ENCODE data around the gene KLK7. TPM values are rescaled to one million over a fixed set of nuclear protein-coding genes. Genes with fewer than 3 reads are reported as not detected.

The KLK7 gene
- total RNA-seq (not detected), polyA plus RNA-seq (under 1 TPM in 1 of 2 donors, not detected in 1; 0.04 TPM)
- long read RNA-seq, donor 1 = 0 reads
- long read RNA-seq, donor 2 = 0 reads
- long read RNA-seq, donor 3 = 0 reads

GRCh38 chr19:50983625-50984292 lies at the start of gene KLK7:
KLK7 (minus strand) TSS chr19:50983917; CDS start chr19:50982399, 1,518 bp downstream.
- Histone ChIP-seq H3K9me3 (no peaks in the 10 kb centered on the region), H3K4me1 (no peaks in the 10 kb centered on the region), H3K27me3 (peaks cover 0 to 60% (median 38%) of the 10 kb centered on the region in 7 donors), H3K36me3 (no peaks in the 10 kb centered on the region), H3K27ac (no peak within 1 kb of the TSS), H3K4me3 (no peak within 1 kb of the TSS)
- intact Hi-C loops (cut with DNase I) = no loop called here
- DNase-seq (no peak), ATAC-seq (no peak)
- TF ChIP-seq CTCF (IDR thresholded peaks at IDR 0.05) = no peak
- WGBS, 2 donors = 14 to 17% methylated on average over 28 of the region's 28 CpGs

- Histone ChIP-seq H3K27ac (no peak overlapping the region), H3K9me3 (no peaks in the 10 kb centered on the region), H3K4me3 (no peak overlapping the region), H3K4me1 (peaks cover 0 to 4% (median 0%) of the 10 kb centered on the region in 9 donors), H3K36me3 (no peaks in the 10 kb centered on the region), H3K27me3 (peaks cover 0 to 66% (median 17%) of the 10 kb centered on the region in 7 donors)
- DNase-seq = no peak
- 89 to 91% methylated on average over 28 of the region's 28 CpGs for WGBS, 2 donors
- intact Hi-C loops (cut with DNase I) = no loop called here
- no peak for ATAC-seq
- no peak for TF ChIP-seq CTCF (IDR thresholded peaks at IDR 0.05)
Observed at GRCh38 chr19:51031880-51032225, 48.1 kb upstream of the KLK7 start.

GRCh38 chr19:51031220-51031879 lies 47.6 kb upstream of the KLK7 start:
- no peak for TF ChIP-seq CTCF (IDR thresholded peaks at IDR 0.05)
- intact Hi-C loops (cut with DNase I) = no loop called here

GRCh38 chr19:51030631-51031030 lies 46.9 kb upstream of the KLK7 start:
- H3K4me1 ChIP-seq = peaks cover 0 to 16% (median 0%) of the 10 kb centered on the region in 9 donors
- no peaks in the 10 kb centered on the region for H3K9me3 ChIP-seq
- ATAC-seq (no peak), DNase-seq (no peak)
- H3K27me3 ChIP-seq = peaks cover 0 to 75% (median 26%) of the 10 kb centered on the region in 7 donors
- TF ChIP-seq CTCF (IDR thresholded peaks at IDR 0.05) = no peak
- no peaks in the 10 kb centered on the region for H3K36me3 ChIP-seq
- WGBS, 2 donors = 81 to 83% methylated on average over 13 of the region's 13 CpGs
- H3K4me3 ChIP-seq = no peak overlapping the region
- intact Hi-C loops (cut with DNase I) = no loop called here
- no peak overlapping the region for H3K27ac ChIP-seq

More at GRCh38 chr19:51031220-51031879, 47.6 kb upstream of the KLK7 start:
- DNase-seq (no peak), ATAC-seq (no peak)
- no peak overlapping the region for H3K27ac ChIP-seq
- no peaks in the 10 kb centered on the region for H3K9me3 ChIP-seq
- peaks cover 0 to 69% (median 22%) of the 10 kb centered on the region in 7 donors for H3K27me3 ChIP-seq
- H3K36me3 ChIP-seq = no peaks in the 10 kb centered on the region
- H3K4me3 ChIP-seq = no peak overlapping the region
- WGBS, 2 donors = 87 to 89% methylated on average over 7 of the region's 7 CpGs
- H3K4me1 ChIP-seq = peaks cover 0 to 9% (median 0%) of the 10 kb centered on the region in 9 donors

Measured in heart right ventricle (tissue), 16 donors.